Non-pigmented ciliary epithelial cell (primary cell): Measurements from ENCODE around the gene PTTG1.

Experiments
- DNase-seq: peaks from one replicate; pipeline ENCODE4 v3.0.0-alpha.2; 2010; ENCODE audit warnings: low read depth

Gene PTTG1

DNA sequence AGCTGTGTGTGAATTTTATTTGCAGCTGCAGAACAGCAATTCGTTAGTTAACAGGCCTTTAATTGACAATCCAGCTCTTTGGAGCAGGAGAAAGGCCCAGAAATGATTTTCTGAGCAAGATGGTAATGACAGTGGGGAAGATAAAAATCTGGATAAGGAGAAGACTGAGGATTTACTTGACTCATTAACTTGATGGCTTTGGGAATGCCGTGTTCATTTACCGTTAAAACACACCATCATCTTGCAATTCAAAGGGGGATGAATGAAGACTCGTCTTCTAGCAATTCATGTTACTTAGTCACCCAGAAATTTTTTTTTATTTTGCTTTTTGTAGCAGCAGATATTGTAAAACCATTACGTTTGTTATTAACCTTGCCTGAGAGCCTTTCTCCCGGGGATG lies 52.0 kb downstream of the PTTG1 start:
- DNase-seq: no peak

DNA sequence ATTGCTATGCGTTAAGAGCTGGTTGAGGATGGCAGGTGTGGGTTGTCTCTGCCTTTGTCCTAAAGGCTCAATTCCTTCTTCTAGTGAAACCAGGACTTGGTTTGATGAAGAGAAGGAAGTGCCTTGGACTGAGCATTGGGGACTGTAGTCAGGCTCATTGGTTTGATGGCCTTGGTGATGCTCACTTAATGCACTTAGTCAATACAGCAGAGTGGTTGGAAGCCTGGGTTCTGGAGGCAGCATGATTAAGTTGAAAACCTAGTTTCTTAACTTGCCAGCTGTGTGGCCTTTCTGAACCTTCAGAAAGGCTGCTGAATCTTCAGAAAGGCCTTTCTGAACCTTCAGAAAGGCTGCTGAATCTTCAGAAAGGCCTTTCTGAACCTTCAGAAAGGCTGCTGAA lies 52.4 kb downstream of the PTTG1 start:
- DNase-seq: no peak

DNA sequence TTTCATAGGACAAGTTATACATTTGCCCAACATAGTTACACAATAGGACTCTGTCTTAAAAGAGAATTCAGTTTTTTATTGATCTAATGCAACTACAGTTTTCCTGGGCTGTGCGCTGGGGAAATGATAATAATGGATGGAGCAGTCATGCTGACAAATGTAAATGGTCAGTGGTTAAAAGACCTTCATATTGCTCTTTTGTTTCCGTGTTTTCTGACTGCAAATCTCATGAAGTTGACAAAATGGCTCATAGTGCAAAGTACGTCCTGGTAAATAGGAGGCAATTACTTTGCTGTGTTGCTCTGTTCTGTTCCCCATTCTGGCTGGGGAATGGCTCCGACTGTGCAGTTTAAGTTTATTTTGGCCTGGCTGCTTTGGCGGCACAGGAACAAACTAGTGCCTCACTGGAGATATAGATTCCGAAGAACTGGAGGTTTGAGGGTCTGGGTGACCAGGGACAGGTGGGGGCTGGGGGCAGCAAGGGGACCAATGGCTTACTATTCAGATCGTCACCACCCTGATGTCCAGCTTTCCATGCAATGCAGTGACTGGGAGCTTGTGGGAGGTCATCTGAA lies 54.3 kb downstream of the PTTG1 start:
- DNase-seq: no peak

DNA sequence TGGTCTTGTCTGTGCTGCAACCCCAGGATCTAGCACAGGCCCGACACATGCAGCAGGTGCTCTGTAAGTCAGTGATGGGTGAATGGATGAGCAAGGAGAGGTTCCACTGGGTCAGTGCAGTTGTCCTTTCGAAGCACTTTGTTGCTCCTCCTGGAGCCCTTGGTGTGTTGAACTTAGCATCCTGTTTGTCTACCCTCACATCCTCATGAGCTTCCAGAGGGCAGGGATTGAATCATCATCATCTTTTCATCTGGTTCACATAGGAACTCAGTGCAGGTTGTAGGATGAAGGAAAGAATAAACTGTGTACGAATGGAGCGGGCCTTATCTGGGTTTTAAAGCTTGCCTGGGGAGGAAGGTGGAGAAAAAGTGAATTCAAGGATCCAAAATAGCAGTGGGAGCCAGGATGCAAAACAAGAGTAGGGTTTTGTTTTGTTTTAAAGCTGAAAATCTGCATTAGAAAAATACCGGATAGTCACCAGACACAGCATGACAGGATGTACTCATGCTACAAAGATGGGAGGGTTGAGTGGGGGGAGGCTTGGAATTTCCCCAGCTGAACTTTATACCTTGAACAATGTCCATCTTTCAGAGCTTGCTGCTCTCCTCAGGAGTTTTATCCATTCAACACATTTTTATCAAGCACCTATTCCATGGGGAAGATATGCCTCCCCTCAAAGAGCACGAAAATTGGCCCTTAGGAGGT lies 55.8 kb downstream of the PTTG1 start:
- no peak for DNase-seq

DNA sequence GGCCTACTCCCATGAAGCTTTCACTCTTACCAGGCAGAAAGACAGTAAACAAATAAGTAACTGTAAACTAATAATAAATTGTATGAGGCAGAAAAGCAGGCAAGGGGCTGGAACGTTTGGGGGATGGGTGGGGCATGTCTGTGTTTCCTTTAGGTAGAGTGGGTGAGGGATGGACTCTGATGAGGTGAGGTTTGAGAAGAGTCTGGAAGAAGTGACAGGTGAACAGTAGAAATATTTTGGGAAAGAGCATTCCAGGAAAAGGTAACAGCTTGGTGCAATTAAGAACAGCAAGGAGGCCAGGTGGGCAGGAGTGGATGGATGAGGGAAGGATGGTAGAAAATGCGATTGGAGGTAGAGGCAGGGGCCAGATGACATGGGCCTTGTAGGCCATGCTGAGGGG lies 56.5 kb downstream of the PTTG1 start:
- no peak for DNase-seq
